Measurements from ENCODE around the gene PAX5.

GRCh38 chr9:36844961-36845360, 189.1 kb downstream of the PAX5 start:
- TF ChIP-seq CTCF (IDR thresholded peaks at IDR 0.05) (no peak), ZFX (IDR thresholded peaks at IDR 0.05; ENCODE audit: borderline replicate concordance) (no peak)
